HepG2 (cell line): Measurements from ENCODE around the gene GPC6. TPM values are rescaled to one million over a fixed set of nuclear protein-coding genes. Genes with fewer than 3 reads are reported as not detected.

ENCODE experiments used
- CHCHD3 ChIP-seq: sonication (generic); formaldehyde crosslinking; IDR thresholded peaks from 2 replicates; pipeline ENCODE4 v1.8.0; 2022; ENCODE audit warnings: mild to moderate bottlenecking, missing genetic modification reagents, moderate library complexity
- KIAA2018 ChIP-seq: sonication (generic); formaldehyde crosslinking; IDR thresholded peaks from 2 replicates; pipeline ENCODE4 v1.5.0; 2020; ENCODE audit warnings: mild to moderate bottlenecking, missing genetic modification reagents, borderline replicate concordance
- ZBTB34 ChIP-seq: sonication (generic); formaldehyde crosslinking; IDR thresholded peaks from 2 replicates; pipeline ENCODE4 v1.8.0; 2022; ENCODE audit warnings: mild to moderate bottlenecking, missing genetic modification reagents
- ZNF317 ChIP-seq: sonication (generic); formaldehyde crosslinking; IDR thresholded peaks from 2 replicates; pipeline ENCODE4 v1.5.0; 2020; ENCODE audit warnings: mild to moderate bottlenecking, missing genetic modification reagents
- ZNF605 ChIP-seq: sonication (generic); formaldehyde crosslinking; IDR thresholded peaks from 2 replicates; pipeline ENCODE4 v1.8.0; 2022; ENCODE audit warnings: mild to moderate bottlenecking, missing genetic modification reagents
- polyA plus RNA-seq, 8 experiments: library from polyadenylated mRNA; depleted of rRNA in 3 of 8; stranded (reverse) in 7 of 8; unstranded in 1 of 8; fragments of >200 nt; fragmentation: Illumina TruSeq in 4 of 8; extraction: Trizol in 4 of 8; gene quantifications; 2 replicates each; pipeline versions ENCODE4 v1.2.1 to v1.2.3, GENCODE V29; 2011 to 2016; ENCODE audit warnings: low read depth in 4 of 8, missing spikeins in 1 of 8, mixed read lengths in 1 of 8; ENCODE audit not compliant: insufficient read depth in 1 of 8
- total RNA-seq, 5 experiments: library from RNA; depleted of rRNA; stranded (reverse); fragments of >200 nt; fragmentation: Illumina TruSeq; extraction: Trizol; gene quantifications; 2 replicates each; pipeline ENCODE4 v1.2.3, GENCODE V29; 2016; ENCODE audit warnings: low read depth in 1 of 5

The GPC6 gene
- total and polyA plus RNA-seq, 2 of the 13 experiments (the other 11 are each of a cell fraction or from before 2014, with no cell fraction given), result 24.5 to 33.9 TPM

- no peak for TF ChIP-seq KIAA2018 (CRISPR knock-in tag)
- TF ChIP-seq ZBTB34 (CRISPR knock-in tag), result no peak
- no peak for TF ChIP-seq ZNF605 (CRISPR knock-in tag)
- no peak for TF ChIP-seq ZNF317 (CRISPR knock-in tag)
- no peak for TF ChIP-seq CHCHD3 (CRISPR knock-in tag)
Observed at GRCh38 chr13:93534181-93534700, 307.6 kb downstream of the GPC6 start (continued).
